GM12874 (cell line): ENCODE results near the gene GPR107.

Experiments
- CTCF ChIP-seq: IDR thresholded peaks from 2 replicates; pipeline ENCODE4 v1.5.1; 2011; ENCODE audit warnings: low read depth, mild to moderate bottlenecking, control low read depth, low read length, moderate library complexity; ENCODE audit not compliant: insufficient read depth

The GPR107 gene

GRCh38 chr9:130185017-130185416 lies 131.3 kb downstream of the GPR107 start:
- no peak for TF ChIP-seq CTCF

- TF ChIP-seq CTCF, result no peak
Measured at GRCh38 chr9:130185490-130186031, 131.9 kb downstream of the GPR107 start.

- TF ChIP-seq CTCF, result no peak
Measured at GRCh38 chr9:130186051-130186450, 132.3 kb downstream of the GPR107 start.

GRCh38 chr9:130186839-130187522 lies 133.3 kb downstream of the GPR107 start:
- TF ChIP-seq CTCF, result no peak

- no peak for TF ChIP-seq CTCF
Measured at GRCh38 chr9:130187523-130187846, 133.8 kb downstream of the GPR107 start.

GRCh38 chr9:130188860-130189481 lies 135.3 kb downstream of the GPR107 start:
- no peak for TF ChIP-seq CTCF
